NCI-H524 treated with DMSO at 0.1 percent for 48 hours (cell line): ENCODE data around the gene LYST.
"Not testable (repeated sequence)": the region's sequence is repeated elsewhere in the genome, so short reads cannot be mapped to it uniquely, and the experiment has no call there.

Experiments used
- DNase-seq: peaks from one replicate; lab custom pipeline; 2025; lab: John Stamatoyannopoulos, UW

LYST gene, protein sequence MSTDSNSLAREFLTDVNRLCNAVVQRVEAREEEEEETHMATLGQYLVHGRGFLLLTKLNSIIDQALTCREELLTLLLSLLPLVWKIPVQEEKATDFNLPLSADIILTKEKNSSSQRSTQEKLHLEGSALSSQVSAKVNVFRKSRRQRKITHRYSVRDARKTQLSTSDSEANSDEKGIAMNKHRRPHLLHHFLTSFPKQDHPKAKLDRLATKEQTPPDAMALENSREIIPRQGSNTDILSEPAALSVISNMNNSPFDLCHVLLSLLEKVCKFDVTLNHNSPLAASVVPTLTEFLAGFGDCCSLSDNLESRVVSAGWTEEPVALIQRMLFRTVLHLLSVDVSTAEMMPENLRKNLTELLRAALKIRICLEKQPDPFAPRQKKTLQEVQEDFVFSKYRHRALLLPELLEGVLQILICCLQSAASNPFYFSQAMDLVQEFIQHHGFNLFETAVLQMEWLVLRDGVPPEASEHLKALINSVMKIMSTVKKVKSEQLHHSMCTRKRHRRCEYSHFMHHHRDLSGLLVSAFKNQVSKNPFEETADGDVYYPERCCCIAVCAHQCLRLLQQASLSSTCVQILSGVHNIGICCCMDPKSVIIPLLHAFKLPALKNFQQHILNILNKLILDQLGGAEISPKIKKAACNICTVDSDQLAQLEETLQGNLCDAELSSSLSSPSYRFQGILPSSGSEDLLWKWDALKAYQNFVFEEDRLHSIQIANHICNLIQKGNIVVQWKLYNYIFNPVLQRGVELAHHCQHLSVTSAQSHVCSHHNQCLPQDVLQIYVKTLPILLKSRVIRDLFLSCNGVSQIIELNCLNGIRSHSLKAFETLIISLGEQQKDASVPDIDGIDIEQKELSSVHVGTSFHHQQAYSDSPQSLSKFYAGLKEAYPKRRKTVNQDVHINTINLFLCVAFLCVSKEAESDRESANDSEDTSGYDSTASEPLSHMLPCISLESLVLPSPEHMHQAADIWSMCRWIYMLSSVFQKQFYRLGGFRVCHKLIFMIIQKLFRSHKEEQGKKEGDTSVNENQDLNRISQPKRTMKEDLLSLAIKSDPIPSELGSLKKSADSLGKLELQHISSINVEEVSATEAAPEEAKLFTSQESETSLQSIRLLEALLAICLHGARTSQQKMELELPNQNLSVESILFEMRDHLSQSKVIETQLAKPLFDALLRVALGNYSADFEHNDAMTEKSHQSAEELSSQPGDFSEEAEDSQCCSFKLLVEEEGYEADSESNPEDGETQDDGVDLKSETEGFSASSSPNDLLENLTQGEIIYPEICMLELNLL (N-terminal part only)

DNA sequence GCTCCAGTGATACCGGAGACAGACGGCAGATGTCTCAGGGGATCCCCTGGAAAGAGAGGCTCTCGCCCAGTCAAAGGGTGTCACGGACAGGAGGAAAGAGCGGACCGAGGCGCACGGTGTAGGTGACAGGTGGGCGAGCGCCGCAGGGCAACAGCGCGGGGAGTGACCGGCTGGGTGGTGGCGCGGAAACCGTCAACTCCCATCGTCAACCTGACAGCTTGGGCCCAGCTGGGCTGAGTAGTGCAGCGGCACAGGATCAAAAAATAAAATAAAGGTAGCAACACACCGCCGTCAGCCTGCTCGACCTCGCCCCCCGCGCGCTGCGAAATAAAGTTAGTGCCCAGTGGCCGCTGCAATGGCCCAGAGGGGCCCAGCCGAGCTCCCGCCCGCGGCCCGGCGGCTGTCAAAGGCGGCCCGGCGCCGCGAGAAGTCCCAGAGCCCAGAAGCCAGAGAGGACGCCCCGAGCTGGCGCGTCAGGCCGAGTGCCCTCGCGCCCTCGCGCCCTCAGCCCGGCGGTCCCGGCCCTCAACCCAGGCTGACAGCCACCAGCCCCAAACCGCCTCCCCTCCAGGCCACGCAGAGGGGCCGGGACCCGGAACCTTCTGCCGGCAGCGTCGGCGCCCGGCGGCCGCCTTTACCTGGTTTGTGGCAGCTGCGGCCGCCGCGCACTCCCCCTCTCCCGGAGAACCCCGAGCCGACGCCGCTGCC is at the start of gene LYST:
Gene LYST, minus strand, starts transcription at position 702 of the 708 bp plus-strand sequence. CDS start 36,489 bp downstream, outside the sequence.
- DNase-seq, result no peak

DNA sequence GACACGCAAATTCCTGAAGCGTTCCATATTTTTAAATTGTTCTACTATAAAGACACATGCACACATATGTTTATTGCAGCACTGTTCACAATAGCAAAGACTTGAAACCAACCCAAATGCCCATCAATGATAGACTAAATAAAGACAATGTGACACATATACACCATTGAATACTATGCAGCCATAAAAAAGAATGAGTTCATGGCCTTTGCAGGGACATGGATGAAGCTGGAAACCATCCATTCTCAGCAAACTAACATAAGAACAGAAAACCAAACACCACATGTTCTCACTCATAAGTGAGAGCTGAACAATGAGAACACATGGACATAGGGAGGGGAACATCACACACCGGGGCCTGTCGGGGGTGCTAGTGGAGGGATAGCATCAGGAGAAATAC is 48.8 kb upstream of the LYST start:
- DNase-seq, result not testable (repeated sequence)

GRCh38 chr1:235913311-235913710 is 46.6 kb upstream of the LYST start:
- no peak for DNase-seq

GRCh38 chr1:235911876-235912275 is 45.2 kb upstream of the LYST start:
- DNase-seq, result no peak

DNA sequence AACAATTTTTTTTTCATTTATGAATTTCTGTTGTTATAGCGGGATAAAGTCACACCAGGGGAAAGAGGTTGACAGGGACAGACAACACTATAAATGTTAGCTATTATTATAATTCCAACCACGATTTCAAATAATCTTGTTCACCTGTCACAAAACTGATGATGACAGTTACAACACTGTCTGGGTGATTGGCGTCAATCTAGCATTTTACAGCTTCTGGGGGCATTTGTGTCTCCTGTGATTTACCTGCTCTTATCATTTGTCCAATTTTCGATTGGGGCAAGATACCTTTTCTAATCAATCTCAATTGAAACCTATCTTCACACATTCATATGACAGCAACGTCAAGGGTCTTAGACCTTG is 44.6 kb upstream of the LYST start:
- no peak for DNase-seq

- no peak for DNase-seq
These were observed 43.9 kb upstream of the LYST start for GRCh38 chr1:235910357-235911299.

- no peak for DNase-seq
These were observed 42.2 kb upstream of the LYST start for GRCh38 chr1:235908742-235909520.

- DNase-seq, result no peak
These were observed 41.2 kb upstream of the LYST start for GRCh38 chr1:235907897-235908240.

DNA sequence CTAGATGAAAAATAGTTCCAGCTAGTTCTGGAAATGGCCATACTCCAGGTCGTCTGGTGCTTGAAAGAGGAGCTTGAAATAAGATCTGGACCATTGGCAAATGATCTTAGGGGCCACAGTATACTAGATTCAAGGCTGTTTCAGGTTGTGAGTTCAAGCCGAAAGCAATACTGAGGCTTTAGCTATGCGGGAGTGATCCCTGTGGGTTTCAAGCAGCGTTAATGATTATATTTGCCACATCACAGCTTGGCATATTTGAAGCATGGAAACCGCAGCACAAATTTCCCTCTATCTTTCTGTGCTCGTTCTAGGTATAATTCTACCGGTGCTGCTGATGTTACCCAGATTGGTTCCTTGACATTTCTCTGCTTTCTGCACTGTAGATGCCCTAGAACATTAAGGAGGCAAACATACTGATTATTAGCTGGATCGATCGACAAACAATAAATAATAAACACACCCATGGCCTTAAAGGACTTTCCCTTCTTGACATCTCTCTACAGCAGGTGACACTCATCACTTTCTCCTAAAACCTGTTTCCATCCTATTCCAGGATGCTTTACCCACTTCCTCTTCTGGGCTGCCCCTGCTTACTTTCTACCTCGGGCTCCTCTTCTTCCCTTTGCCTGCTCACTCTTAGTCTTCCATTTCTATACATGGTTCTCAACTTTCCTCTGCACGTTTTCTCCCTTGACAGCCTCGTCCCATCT is 40.6 kb upstream of the LYST start:
- DNase-seq, result no peak

- no peak for DNase-seq
These were observed 39.7 kb upstream of the LYST start for GRCh38 chr1:235906436-235906835.

- DNase-seq, result not testable (repeated sequence)
These were observed 37.1 kb upstream of the LYST start for GRCh38 chr1:235903809-235904208.

- DNase-seq, result no peak
These were observed 36.2 kb upstream of the LYST start for GRCh38 chr1:235902677-235903542.

DNA sequence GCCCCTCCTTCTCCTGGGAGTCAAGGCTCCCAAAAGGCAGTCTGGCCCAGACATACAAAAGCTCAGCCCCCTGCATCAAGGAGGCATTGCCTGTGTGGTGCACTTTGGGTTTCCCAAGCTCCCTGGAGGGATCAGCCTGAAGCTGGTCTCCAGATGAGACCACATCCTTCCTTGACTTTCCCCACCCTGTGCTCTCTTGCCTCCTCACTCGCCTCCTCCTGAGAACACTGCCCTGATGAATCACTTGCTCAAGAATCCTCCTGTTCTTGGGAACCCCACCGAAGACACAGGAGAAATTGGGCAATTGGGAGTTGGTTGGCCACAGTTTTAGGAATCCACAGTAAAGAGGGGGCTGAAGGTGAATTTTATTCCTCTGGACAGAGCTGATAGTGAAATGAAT is 34.8 kb upstream of the LYST start:
- DNase-seq, result no peak

GRCh38 chr1:235898126-235898525 is 31.4 kb upstream of the LYST start:
- DNase-seq, result no peak

GRCh38 chr1:235893840-235894239 is 27.1 kb upstream of the LYST start:
- DNase-seq, result no peak

DNA sequence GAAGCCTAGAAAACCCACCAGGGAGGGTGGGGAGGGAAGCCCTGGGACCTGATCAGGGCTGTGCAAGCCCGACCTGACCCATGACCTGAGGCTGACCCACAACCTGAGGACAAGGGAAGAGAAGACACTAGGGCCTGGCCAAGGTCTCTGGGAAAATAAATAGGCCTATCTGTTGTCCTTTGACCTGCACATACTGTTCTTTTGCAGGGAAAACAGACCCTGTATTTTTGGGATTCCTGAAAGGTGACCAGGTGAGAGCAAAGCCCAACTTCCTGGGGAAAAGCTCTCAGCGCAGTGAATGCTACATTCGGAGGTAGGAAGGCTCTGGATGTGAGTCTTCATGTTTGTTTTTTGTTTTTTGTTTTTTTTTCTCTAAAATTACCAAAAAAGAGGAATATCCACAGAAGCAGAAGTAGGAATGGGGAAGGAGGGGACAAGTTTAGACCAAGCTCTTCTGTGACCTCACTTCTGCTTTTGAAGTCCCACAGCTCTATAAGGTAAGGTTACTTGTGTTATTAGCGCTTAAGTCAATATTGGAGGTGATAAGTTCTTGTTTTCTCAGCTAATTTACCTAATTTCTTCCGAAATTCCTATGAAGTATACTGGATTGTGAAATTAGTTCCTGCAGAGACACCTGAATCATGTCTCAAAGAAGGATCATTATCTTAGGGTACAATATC is 26.2 kb upstream of the LYST start:
- no peak for DNase-seq

GRCh38 chr1:235892202-235892601 is 25.5 kb upstream of the LYST start:
- DNase-seq, result no peak
